GM19455 (cell line): Measurements from ENCODE around the gene CRB1.

Experiments
- ATAC-seq: cut with Tn5 transposase; IDR thresholded peaks from one replicate; pipeline ENCODE4 v1.9.1; 2021; ENCODE audit not compliant: unreplicated experiment

The CRB1 gene

DNA sequence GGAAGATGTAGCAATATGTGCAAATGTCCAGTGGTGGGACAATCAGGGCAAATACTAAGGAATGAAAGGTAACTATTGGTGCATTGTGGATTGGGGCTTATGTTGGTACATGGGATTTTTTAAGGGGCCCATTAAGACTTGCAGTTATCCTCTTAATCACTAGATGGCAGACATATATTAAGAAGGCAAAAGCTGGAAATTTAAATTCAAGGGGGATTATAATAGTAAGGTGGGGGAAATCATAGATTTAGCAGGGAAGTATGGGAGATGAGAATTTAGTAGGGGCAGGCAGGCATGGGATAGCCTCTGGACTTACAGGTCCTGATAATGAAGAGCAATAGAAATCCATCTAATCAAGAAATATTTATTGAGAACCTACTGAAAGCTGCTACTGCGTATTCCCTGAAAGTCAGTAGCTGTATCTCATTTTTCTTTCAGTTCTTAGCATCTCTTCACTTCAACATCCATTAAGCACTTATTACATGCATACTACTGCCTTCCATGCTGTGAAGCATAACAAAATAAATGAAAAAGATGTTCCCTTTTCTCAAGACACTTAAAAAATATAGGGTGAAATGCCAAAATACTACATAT, 251.8 kb downstream of the CRB1 start:
- no peak for ATAC-seq

DNA sequence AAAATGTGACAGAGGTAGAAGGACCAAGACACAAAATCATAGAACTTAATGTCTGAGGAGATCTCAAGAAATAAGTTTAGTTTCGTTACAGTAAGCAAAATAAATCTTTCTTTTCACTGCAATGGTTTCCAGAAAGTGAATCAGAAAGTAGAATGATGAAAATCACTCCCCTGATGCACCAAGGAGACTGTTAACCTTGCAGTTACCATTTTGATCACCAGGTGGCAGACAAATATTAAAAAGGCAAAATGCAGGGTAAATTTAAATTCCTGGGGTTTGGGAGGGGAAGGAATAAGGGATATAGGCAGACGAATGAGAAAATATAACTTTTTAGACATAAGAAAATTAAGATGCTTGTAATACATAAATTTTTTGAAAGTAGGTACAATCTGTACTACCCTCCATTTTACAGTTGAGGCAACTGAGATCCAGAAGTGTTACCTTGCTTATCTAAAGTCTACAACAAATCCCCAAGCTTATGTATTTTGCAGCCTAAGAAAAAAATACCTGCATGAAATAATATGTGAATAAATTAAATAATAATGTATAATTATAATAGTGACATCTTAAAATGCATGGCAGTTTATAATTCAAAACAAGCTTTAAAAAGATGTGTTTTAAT, 253.2 kb downstream of the CRB1 start:
- ATAC-seq: peak; percentile 81

DNA sequence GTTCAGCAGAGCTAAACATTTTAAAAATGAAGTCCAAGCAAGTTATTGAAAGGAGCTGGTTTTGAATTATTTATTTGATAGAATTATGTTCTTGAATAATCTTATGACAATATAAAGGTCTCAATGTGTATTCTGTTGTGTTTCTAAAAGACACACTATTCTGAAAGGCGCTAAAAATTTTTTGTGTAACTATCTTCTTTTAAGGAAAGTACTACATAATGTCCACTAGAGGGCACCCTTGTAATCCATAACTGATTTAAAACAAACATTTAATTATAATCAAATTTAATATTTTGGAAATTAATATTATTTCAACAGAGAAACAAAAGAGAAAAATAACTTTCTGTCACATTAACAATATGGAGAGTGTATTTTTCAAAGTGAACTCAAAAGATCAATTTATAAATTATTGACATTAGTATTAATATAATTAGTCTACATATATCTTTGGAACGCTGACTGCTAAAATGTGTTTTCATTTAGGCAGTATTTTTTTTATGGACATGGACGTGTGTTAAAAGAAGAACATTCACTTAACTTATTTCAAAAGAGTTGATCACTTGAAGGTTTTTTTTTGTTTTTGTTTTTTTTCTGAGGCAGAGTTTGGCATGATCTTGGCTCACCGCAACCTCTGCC, 258.8 kb downstream of the CRB1 start:
- ATAC-seq: no peak
